GM18861 (cell line): ENCODE data around the gene STRN4.
"Not testable (repeated sequence)": the region's sequence is repeated elsewhere in the genome, so short reads cannot be mapped to it uniquely, and the experiment has no call there.

Source experiments
- ATAC-seq: cut with Tn5 transposase; IDR thresholded peaks from one replicate; pipeline ENCODE4 v1.9.1; 2021; ENCODE audit not compliant: unreplicated experiment

STRN4 gene, protein sequence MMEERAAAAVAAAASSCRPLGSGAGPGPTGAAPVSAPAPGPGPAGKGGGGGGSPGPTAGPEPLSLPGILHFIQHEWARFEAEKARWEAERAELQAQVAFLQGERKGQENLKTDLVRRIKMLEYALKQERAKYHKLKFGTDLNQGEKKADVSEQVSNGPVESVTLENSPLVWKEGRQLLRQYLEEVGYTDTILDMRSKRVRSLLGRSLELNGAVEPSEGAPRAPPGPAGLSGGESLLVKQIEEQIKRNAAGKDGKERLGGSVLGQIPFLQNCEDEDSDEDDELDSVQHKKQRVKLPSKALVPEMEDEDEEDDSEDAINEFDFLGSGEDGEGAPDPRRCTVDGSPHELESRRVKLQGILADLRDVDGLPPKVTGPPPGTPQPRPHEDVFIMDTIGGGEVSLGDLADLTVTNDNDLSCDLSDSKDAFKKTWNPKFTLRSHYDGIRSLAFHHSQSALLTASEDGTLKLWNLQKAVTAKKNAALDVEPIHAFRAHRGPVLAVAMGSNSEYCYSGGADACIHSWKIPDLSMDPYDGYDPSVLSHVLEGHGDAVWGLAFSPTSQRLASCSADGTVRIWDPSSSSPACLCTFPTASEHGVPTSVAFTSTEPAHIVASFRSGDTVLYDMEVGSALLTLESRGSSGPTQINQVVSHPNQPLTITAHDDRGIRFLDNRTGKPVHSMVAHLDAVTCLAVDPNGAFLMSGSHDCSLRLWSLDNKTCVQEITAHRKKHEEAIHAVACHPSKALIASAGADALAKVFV

GRCh38 chr19:46746281-46747057, at the start of gene STRN4:
TSS of gene STRN4 (minus strand) at chr19:46746450. CDS start at chr19:46746430, 20 bp downstream.
- ATAC-seq: peak; percentile 43

DNA sequence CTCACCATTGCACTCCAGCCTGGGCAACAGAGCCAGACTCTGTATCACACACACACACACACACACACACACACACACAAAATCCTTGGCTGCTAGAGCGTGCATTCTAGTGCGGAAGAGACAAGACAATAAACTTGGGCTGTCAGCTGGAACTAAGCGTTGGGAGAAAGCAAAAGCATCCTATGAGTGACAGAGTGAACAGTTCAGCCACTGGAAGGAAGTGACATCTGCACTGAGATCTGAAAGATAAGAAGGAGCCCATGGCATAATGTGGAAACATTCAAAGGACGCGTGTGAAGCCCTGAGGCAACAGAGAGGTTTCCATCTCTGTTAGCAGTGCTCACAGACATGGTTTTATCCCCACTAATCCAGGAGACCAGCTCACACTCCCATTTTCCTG, 45.7 kb upstream of the STRN4 start:
- no peak for ATAC-seq

- ATAC-seq: no peak
Observed at GRCh38 chr19:46789371-46789770, 43.1 kb upstream of the STRN4 start.

- ATAC-seq: no peak
Observed at GRCh38 chr19:46788968-46789338, 42.7 kb upstream of the STRN4 start.

DNA sequence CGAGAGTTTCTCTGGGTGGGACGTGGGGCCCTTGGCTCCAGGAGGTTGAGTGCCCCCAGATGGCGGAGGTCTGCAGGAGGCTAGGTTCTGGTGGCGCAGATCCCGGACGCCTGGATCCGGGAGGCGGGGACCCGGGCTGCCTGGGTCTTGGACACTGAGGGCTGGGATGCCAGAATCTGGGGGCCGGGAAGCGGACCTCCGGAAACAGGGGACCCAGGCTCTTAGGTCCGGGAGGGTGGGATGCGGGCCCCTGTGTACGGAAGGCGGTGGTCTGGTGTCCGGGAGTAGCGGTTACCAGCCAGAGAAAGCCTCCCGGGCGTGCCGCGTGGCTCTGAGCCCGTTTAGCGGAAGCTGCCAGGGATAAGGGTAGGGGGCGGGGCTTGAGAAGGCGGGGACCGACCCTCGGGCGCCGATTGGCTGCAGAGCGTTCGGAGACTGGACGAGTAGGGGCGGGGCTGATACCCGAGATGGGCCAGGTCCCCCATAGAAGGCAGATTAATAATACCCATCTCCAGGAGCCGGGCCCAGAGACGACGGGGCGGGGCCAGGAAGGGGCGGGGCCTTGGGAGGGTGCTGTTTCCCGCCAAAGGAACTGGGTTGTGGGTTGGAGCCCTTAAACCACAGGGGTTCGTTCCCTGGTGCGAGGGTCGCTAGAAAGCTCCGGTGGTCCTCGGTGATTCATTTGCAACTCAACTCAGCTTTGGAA, 42.2 kb upstream of the STRN4 start, which contains the start of gene SLC1A5:
TSS of gene SLC1A5 (minus strand) at position 333 of the 706 bp plus-strand sequence. CDS start 629 bp downstream, outside the sequence.
- ATAC-seq: peak; percentile 33

GRCh38 chr19:46787331-46788261, 41.3 kb upstream of the STRN4 start:
- ATAC-seq: no peak

DNA sequence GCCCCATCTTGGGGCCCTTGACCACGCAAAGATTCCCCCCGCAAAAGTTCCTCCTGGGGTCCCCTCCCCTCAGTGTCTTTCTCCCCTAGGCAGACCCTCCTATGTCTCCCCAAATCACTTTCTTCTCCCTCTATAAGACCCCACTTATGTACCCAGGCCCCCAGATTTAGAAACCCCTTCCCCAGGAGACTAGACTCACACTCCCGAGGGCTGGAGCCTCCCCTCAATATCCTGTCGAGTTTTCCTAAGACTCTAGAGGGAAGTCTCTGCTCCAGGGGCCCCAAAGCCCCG, 40.7 kb upstream of the STRN4 start:
- no peak for ATAC-seq

GRCh38 chr19:46786236-46787039, 40.2 kb upstream of the STRN4 start:
- ATAC-seq: peak; percentile 33

DNA sequence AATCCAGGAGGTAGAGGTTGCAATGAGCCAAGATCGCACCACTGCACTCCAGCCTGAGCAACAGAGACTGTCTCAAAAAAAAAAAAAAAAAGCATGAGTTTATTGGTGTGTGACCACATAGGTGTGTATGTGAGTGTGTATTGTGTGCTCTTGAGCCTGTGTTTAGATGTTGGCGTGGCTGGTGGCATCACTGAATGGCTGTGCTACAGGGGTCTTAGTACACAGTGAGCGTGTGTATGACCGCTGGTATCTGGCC, 39.7 kb upstream of the STRN4 start:
- ATAC-seq: no peak

DNA sequence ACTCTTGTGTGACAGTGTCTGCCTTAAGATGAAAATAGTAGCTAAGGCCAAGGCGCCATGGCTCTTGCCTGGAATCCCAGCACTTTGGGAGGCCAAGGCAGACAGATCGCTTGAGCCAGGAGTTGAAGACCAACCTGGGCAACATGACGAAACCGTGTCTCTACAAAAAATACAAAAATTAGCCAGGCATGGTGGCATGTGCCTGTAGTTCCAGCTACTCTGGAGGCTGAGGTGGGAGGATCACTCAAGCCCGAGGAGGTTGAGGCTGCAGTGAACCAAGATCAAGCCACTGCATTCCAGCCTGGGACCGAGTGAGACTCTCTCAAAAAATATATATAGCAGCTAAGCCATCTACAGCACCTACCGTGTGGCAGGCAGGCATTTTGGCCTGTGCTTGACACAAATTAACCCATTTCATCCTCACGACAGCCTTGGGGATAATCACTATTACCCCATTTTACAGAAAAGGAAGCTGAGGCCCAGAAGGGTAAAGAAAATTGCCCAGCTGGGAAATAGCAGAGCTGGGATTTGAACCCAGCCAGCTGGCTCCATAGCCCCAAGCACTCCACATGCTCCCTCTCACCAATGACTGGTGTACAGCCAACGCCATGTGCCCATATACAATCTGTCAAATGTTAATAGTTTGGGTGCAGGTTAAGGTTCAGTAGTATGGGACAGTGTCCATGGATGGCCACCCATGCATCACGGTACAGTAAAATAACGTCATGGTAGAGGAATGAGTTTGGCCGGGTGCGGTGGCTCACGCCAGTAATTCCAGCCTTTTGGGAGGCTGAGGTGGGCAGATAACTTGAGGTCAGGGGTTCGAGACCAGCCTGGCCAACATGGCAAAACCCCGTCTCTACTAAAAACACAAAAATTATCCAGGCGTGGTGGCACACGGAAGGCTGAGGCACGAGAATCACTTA, 39.1 kb upstream of the STRN4 start:
- ATAC-seq: no peak

DNA sequence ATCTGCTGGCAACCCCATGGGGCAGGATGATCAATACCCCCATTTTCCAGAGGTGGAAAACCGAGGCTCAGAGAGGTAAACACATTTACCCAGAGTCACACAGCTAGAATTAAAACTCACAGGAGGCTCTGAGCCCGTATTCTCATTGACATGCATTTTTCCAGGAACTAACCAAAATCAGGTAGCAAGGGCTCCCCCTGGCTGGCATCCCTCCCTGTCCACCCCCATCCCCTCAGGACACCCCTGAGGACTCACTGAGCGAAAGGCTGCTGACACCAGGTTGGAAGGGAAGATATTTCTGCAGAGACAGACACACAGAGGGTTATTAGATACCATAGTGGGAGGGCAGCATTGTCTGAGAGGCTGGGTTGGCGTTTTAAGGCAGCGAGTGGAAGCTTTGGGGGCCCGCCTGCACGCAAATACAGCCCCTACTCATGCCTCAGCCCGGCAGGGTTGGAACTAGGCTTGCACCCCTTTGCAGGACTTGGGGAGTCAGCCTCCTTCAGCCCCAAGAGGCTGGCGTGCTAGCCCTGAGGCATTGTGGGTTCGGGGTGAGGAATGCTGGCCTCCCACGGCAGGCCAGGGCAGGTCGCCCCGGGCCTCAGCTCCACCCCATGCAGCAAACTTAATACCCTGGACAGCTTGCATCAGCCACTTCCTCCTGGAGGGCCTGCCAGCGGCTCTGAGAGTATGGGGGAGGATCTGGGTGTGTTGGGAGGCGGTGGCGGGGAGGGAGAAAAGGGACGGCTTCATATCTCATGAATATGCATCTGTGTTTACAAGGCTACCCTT, 38.2 kb upstream of the STRN4 start:
- peak; percentile 36 for ATAC-seq

DNA sequence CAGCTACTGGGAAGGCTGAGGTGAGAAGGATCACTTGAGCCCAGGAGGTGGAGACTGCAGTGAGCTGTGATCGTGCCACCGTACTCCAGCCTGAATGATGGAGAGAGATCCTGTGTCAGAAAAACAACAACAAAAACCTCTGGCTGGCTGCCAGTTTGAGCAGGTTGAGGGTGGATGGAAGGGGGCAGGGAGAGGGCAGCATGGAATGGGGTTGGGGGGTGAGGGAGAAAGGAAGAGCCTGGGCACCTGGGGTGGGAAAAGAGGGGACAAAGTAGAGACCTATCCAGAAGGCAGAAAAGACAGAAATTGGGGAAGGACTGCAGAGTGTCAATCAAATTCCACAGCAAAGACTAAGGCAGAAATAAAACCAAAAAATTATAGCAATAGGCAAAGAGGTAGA, 37.4 kb upstream of the STRN4 start:
- ATAC-seq: no peak

- ATAC-seq: no peak
Observed at GRCh38 chr19:46782355-46783019, 36.2 kb upstream of the STRN4 start.

GRCh38 chr19:46777956-46778645, 31.9 kb upstream of the STRN4 start:
- ATAC-seq: not testable (repeated sequence)

DNA sequence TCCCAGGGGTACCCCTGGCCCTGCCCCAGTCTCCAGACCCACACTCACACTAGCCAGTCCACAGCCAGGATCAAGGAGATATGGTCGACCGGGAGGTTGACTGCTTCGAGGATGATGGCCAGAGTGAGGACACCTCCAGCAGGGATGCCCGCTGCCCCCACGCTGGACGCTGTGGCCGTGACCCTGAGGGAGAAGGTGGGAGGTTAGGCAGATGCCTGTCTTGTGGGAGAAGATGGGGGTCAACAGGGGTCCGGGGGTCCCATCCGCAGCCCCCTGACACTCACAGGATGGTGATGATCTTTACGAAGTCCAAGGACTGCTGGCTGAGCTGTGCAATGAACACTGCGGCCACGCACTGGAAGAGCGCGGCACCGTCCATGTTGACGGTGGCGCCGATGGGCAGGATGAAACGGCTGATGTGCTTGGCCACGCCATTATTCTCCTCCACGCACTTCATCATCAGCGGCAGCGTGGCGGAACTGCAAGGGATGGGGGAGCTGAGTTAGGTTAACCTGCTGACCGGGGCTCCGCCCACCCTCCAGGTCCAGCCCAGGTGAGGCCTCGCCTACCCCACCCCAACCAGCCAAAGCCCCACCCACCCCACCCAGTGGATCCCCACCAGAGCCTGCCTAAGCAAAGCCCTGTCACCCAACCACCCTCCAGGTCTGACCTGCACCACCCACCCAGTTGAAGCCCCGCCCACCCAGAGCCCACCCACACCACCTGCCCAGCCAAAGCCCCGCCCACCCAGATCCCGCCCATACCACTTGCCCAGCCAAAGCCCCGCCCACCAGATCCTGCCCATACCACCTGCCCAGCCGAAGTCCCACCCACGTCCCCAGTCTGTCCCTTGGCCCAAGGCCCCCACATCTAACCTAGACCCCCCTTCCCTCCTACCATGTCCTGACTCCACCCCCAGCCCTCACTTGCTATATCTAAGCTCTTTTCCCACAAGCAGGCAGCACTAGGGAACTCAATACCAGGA, 31.0 kb upstream of the STRN4 start:
- no peak for ATAC-seq
